Small intestine (tissue), 7 donors: ENCODE data around the gene NBPF12. TPM values are rescaled to one million over a fixed set of nuclear protein-coding genes. Genes with fewer than 3 reads are reported as not detected.
"Not testable (repeated sequence)": the region's sequence is repeated elsewhere in the genome, so short reads cannot be mapped to it uniquely, and the experiment has no call there.

Source experiments
- DNase-seq, 2 donors: peaks; one replicate each; pipeline versions ENCODE4 v3.0.0 to v3.0.0-alpha.2; 2013
- FAIRE-seq: peaks from 2 replicates; lab custom pipeline; 2012; peaks lifted over from hg19 to GRCh38; lab: Jason Lieb, UNC
- H3K27ac ChIP-seq, 3 donors: one replicate each; pipeline ENCODE4 v1.5.1; 2013; ENCODE audit warnings: low read length in 2 of 3, mild to moderate bottlenecking in 2 of 3, control low read depth in 1 of 3, inconsistent platforms in 1 of 3, low read depth in 1 of 3, moderate library complexity in 1 of 3
- H3K27me3 ChIP-seq, 3 donors: one replicate each; pipeline ENCODE4 v1.6.1; 2013; ENCODE audit warnings: low read length in 3 of 3, inconsistent platforms in 1 of 3; ENCODE audit not compliant: control insufficient read depth in 3 of 3, insufficient read depth in 3 of 3
- H3K36me3 ChIP-seq, 3 donors: one replicate each; pipeline ENCODE4 v1.6.1; 2013; ENCODE audit warnings: low read length in 3 of 3, inconsistent platforms in 1 of 3, low read depth in 1 of 3, mild to moderate bottlenecking in 1 of 3, moderate library complexity in 1 of 3; ENCODE audit not compliant: control insufficient read depth in 3 of 3, insufficient read depth in 2 of 3
- H3K4me1 ChIP-seq, 3 donors: one replicate each; pipeline ENCODE4 v1.6.1; 2013; ENCODE audit warnings: low read length in 2 of 3, inconsistent platforms in 1 of 3, low read depth in 1 of 3, mild to moderate bottlenecking in 1 of 3, moderate library complexity in 1 of 3; ENCODE audit not compliant: control insufficient read depth in 3 of 3, insufficient read depth in 2 of 3
- H3K4me3 ChIP-seq, 3 donors: one replicate each; pipeline ENCODE4 v1.5.1; 2013; ENCODE audit warnings: low read length in 3 of 3, control low read depth in 1 of 3, inconsistent platforms in 1 of 3, low read depth in 1 of 3, mild to moderate bottlenecking in 1 of 3, moderate library complexity in 1 of 3
- H3K9me3 ChIP-seq, 2 donors: one replicate each; pipeline ENCODE4 v1.6.1; 2013; ENCODE audit warnings: low read depth in 1 of 2, low read length in 1 of 2; ENCODE audit not compliant: control insufficient read depth in 2 of 2, insufficient read depth in 1 of 2
- WGBS, 3 donors: extraction: QIAGEN DNeasy Blood & Tissue Kit; methylation state at CpG; one replicate each; pipeline ENCODE4 v1.1.7; 2013; 5-methylcytosine and 5-hydroxymethylcytosine counted together
- polyA plus RNA-seq, 4 donors: library from polyadenylated mRNA; stranded (reverse) in 3 of 4; unstranded in 1 of 4; fragments of 200-250 nt in 3 of 4; fragments of 120-200 nt in 1 of 4; gene quantifications; one replicate each; pipeline versions ENCODE4 v1.2.1 to v1.2.3, GENCODE V29; 2013
- donor health status: healthy with polysubstance abuse.
- donor health status: control.
- donor health status: control.
- donor health status: Bipolar disorder and iron deficiency.
- donor health status: healthy.

The NBPF12 gene
- polyA plus RNA-seq, 4 donors = 4.6 to 16.2 (median 6.0) TPM

- WGBS, 3 donors = 62 to 79% (median 71%) methylated on average over 4 of the region's 4 CpGs
- not testable (repeated sequence) for H3K4me3 ChIP-seq, H3K4me1 ChIP-seq, H3K27ac ChIP-seq, H3K27me3 ChIP-seq, H3K9me3 ChIP-seq, H3K36me3 ChIP-seq, FAIRE-seq, DNase-seq
These were observed 88.9 kb downstream of the NBPF12 start for GRCh38 chr1:147026975-147027374.

DNA sequence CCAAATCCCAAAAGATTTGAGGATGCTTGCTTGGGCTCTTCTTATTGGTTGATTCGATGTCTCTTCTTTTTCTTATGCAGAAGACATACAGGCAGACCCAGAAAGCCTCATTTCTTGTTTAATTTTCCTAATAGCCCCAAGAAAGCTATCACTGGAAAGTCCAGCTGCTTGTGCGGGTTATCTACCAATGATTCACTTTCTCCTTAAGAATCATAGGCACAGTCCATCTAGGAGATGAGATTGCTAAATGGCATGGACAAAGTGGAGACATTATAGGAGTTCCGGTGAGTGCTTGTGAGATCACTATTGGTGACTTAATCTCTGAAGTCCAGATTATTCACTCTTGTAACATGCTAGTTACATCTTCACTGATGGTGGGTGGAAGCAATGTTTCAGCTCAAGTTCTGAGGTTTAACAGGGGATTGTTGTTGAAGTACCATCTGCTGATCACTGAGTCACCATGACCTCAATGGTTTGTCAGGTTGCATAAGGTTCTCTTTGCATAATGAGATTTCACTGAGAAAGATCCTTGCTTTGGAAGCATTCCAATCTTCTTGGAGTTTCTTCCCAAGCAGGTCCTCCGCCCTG, 92.0 kb downstream of the NBPF12 start:
- H3K9me3 ChIP-seq, DNase-seq, FAIRE-seq, H3K36me3 ChIP-seq, H3K4me1 ChIP-seq, H3K27ac ChIP-seq, H3K4me3 ChIP-seq, H3K27me3 ChIP-seq: not testable (repeated sequence)
- WGBS, 3 donors = 67 to 73% (median 69%) methylated on average over 2 to 4 of the region's 4 CpGs

- no peak for FAIRE-seq
- peaks cover 0 to 2% (median 0%) of the 10 kb centered on the region in 3 donors for H3K27me3 ChIP-seq
- H3K9me3 ChIP-seq = no peaks in the 10 kb centered on the region
- no peaks in the 10 kb centered on the region for H3K4me1 ChIP-seq
- no peak for DNase-seq
- H3K36me3 ChIP-seq = no peaks in the 10 kb centered on the region
- WGBS, 3 donors = 83 to 88% (median 85%) methylated on average over 3 of the region's 3 CpGs
- no peak overlapping the region for H3K27ac ChIP-seq
- H3K4me3 ChIP-seq = no peak overlapping the region
These were observed 101.8 kb downstream of the NBPF12 start for GRCh38 chr1:147039916-147040315.

- not testable (repeated sequence) for H3K36me3 ChIP-seq, DNase-seq, H3K4me3 ChIP-seq, FAIRE-seq, H3K27ac ChIP-seq, H3K9me3 ChIP-seq, H3K4me1 ChIP-seq, H3K27me3 ChIP-seq
- 86 to 90% (median 88%) methylated on average over 3 of the region's 3 CpGs for WGBS, 3 donors
These were observed 104.8 kb downstream of the NBPF12 start for GRCh38 chr1:147042891-147043290.

DNA sequence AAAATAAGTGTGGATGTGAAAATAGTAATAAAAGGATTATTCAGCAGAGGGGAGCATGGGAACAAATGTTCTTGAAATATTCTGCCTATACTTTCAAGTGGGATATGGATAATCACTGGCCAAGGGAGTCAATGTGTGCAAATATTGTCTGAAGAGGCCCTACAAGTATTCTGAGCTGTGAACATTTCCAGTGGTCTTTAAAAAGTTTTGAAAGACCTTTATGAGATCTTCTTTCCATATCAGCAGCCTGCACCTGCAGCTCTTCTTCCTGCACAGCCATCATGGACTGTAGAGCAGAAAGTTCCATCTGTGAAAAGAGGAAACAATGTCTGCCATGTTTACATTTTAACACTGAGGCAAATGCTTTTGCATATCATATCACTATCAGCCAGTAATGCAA, 106.4 kb downstream of the NBPF12 start:
- H3K27me3 ChIP-seq, H3K4me3 ChIP-seq, H3K4me1 ChIP-seq, DNase-seq, H3K36me3 ChIP-seq, H3K27ac ChIP-seq, H3K9me3 ChIP-seq, FAIRE-seq: not testable (repeated sequence)

Other genes starting within 250 kb of the NBPF12 start
- gene PRKAB2, start 234.1 kb downstream of the NBPF12 start, polyA plus RNA-seq = 10 to 100 TPM in 3 of 4 donors, 1 to 10 TPM in 1; 8.1 to 44.1 (median 24.9) TPM